CD14-positive monocyte (primary cell): ENCODE data around the gene GPANK1. TPM values are rescaled to one million over a fixed set of nuclear protein-coding genes. Genes with fewer than 3 reads are reported as not detected.
A peak's percentile ranks its signal among the peaks of the same experiment; 100 is the strongest.

ENCODE experiments used
- DNase-seq, 3 donors: peaks; one replicate each; pipeline ENCODE4 v3.0.0-alpha.2; 2011 to 2022
- H2AFZ ChIP-seq: 2 replicates; pipeline ENCODE4 v1.6.0; 2012; ENCODE audit warnings: mild to moderate bottlenecking, low read depth, low read length, inconsistent platforms; ENCODE audit not compliant: insufficient read depth, poor library complexity, severe bottlenecking
- H3K27ac ChIP-seq, 2 donors: 1 replicate in 1 of 2; 2 replicates in 1 of 2; pipeline ENCODE4 v1.5.1; 2012 to 2013; ENCODE audit warnings: low read length in 2 of 2, control low read depth in 1 of 2, inconsistent platforms in 1 of 2, low read depth in 1 of 2, mild to moderate bottlenecking in 1 of 2
- H3K27me3 ChIP-seq, 2 donors: one replicate each; pipeline versions ENCODE4 v1.6.0 to v1.6.1; 2011 to 2013; ENCODE audit warnings: low read length in 2 of 2; ENCODE audit not compliant: control insufficient read depth in 2 of 2, insufficient read depth in 2 of 2
- H3K36me3 ChIP-seq, 2 donors: replicated peaks in 1 of 2; 1 replicate in 1 of 2; 2 replicates in 1 of 2; pipeline versions ENCODE4 v1.5.1 to v1.6.1; 2012 to 2013; ENCODE audit warnings: low read length in 2 of 2, control low read depth in 1 of 2, inconsistent platforms in 1 of 2, mild to moderate bottlenecking in 1 of 2; ENCODE audit not compliant: insufficient read depth in 2 of 2, control insufficient read depth in 1 of 2
- H3K4me1 ChIP-seq, 2 donors: 1 replicate in 1 of 2; 2 replicates in 1 of 2; pipeline versions ENCODE4 v1.5.1 to v1.6.1; 2012 to 2013; ENCODE audit warnings: low read length in 2 of 2, control low read depth in 1 of 2, inconsistent platforms in 1 of 2, mild to moderate bottlenecking in 1 of 2, moderate library complexity in 1 of 2; ENCODE audit not compliant: insufficient read depth in 2 of 2, control insufficient read depth in 1 of 2
- H3K4me2 ChIP-seq: replicated peaks from 2 replicates; pipeline ENCODE3; 2012; ENCODE audit warnings: low read length, moderate library complexity, mild to moderate bottlenecking; ENCODE audit not compliant: poor library complexity, severe bottlenecking; ENCODE audit errors: extremely low read depth
- H3K4me3 ChIP-seq, 3 experiments: fragments of 200-600 bp in 1 of 3; sonication (generic) in 1 of 3; replicated peaks in 1 of 3; 1 replicate in 2 of 3; 2 replicates in 1 of 3; pipeline ENCODE4 v1.5.1; 2011 to 2013; ENCODE audit warnings: low read length in 3 of 3, mild to moderate bottlenecking in 3 of 3, control low read depth in 2 of 3, low read depth in 2 of 3, inconsistent platforms in 1 of 3, moderate library complexity in 1 of 3
- H3K79me2 ChIP-seq: 2 replicates; pipeline ENCODE4 v1.6.0; 2012; ENCODE audit warnings: mild to moderate bottlenecking, control low read depth, inconsistent platforms, low read length, moderate library complexity; ENCODE audit not compliant: insufficient read depth
- H3K9ac ChIP-seq: 2 replicates; pipeline ENCODE4 v1.6.0; 2017; ENCODE audit warnings: low read length, mild to moderate bottlenecking; ENCODE audit not compliant: insufficient read depth, poor library complexity, severe bottlenecking
- H3K9me3 ChIP-seq, 2 donors: replicated peaks in 1 of 2; 1 replicate in 1 of 2; 2 replicates in 1 of 2; pipeline versions ENCODE4 v1.5.1 to v1.6.1; 2012 to 2013; ENCODE audit warnings: low read length in 2 of 2, control low read depth in 1 of 2; ENCODE audit not compliant: control insufficient read depth in 1 of 2, insufficient read depth in 1 of 2
- H4K20me1 ChIP-seq: 2 replicates; pipeline ENCODE4 v1.6.0; 2012; ENCODE audit warnings: mild to moderate bottlenecking, low read length, control low read depth, moderate library complexity; ENCODE audit not compliant: insufficient read depth
- H3K27ac Mint-ChIP-seq, 7 donors: one replicate each; pipeline ENCODE4 v1.8.0; 2020; ENCODE audit warnings: mild to moderate bottlenecking in 7 of 7, mixed read lengths in 7 of 7, moderate library complexity in 6 of 7, inconsistent platforms in 2 of 7
- H3K27me3 Mint-ChIP-seq, 3 donors: one replicate each; pipeline ENCODE4 v1.8.0; 2021 to 2022; ENCODE audit warnings: low read depth in 3 of 3, mild to moderate bottlenecking in 3 of 3, mixed read lengths in 3 of 3, moderate library complexity in 3 of 3, inconsistent platforms in 1 of 3
- H3K36me3 Mint-ChIP-seq, 2 donors: one replicate each; pipeline ENCODE4 v1.8.0; 2020; ENCODE audit warnings: mixed read lengths in 2 of 2, inconsistent platforms in 1 of 2, mild to moderate bottlenecking in 1 of 2
- H3K4me1 Mint-ChIP-seq: one replicate; pipeline ENCODE4 v1.8.0; 2020; ENCODE audit warnings: mild to moderate bottlenecking, mixed read lengths
- H3K4me3 Mint-ChIP-seq, 2 donors: one replicate each; pipeline ENCODE4 v1.8.0; 2020; ENCODE audit warnings: mild to moderate bottlenecking in 2 of 2, mixed read lengths in 2 of 2, moderate library complexity in 1 of 2
- H3K9me3 Mint-ChIP-seq, 7 donors: one replicate each; pipeline ENCODE4 v1.8.0; 2020 to 2022; ENCODE audit warnings: mixed read lengths in 7 of 7, mild to moderate bottlenecking in 6 of 7, moderate library complexity in 6 of 7, inconsistent platforms in 2 of 7
- CTCF ChIP-seq: fragments of 200-600 bp; IDR thresholded peaks from one replicate; pipeline ENCODE4 v1.8.0; 2022; ENCODE audit warnings: antibody characterized with exemption, mild to moderate bottlenecking
- WGBS: methylation state at CpG from one replicate; pipeline ENCODE4 v1.1.5; 2013; ENCODE audit warnings: missing lambda C conversion rate; ENCODE audit not compliant: insufficient coverage; 5-methylcytosine and 5-hydroxymethylcytosine counted together
- intact Hi-C, 2 donors: fragments of 100-400 bp; cut with micrococcal nuclease; formaldehyde crosslinking; loops; one replicate each; pipeline versions ENCODE4 v1.15.0 to v1.15.1; 2023
- polyA plus RNA-seq, 3 donors: library from polyadenylated mRNA; depleted of rRNA in 1 of 3; unstranded in 2 of 3; stranded (reverse) in 1 of 3; fragments of 300-500 nt in 2 of 3; fragments of >200 nt in 1 of 3; fragmentation: Illumina TruSeq in 2 of 3; gene quantifications; 1 replicate in 2 of 3; 2 replicates in 1 of 3; pipeline ENCODE4 v1.2.3, GENCODE V29; 2012 to 2021

The GPANK1 gene
- polyA plus RNA-seq, 3 donors = 10.8 to 13.9 (median 12.0) TPM

- Mint-ChIP-seq H3K27ac (peak overlapping the region; percentile 99 to 100 (median 99)), H3K4me1 (peaks cover 29% of the 10 kb centered on the region)
Observed at GRCh38 chr6:31701666-31702404, 37.0 kb upstream of the GPANK1 start.

More at GRCh38 chr6:31701666-31702404, 37.0 kb upstream of the GPANK1 start:
- Histone ChIP-seq H3K79me2 (peaks cover 53% of the 10 kb centered on the region), H3K27me3 (no peaks in the 10 kb centered on the region), H3K27ac (peak overlapping the region in 1 of 2 donors; percentile 96), H3K4me2 (peak overlapping the region; percentile 85), H3K9ac (peak overlapping the region; percentile 82), H3K36me3 (peaks cover 20 to 44% of the 10 kb centered on the region in 2 donors), H3K4me1 (peaks cover 20 to 26% of the 10 kb centered on the region in 2 donors), H4K20me1 (peaks cover 34% of the 10 kb centered on the region), H3K9me3 (no peaks in the 10 kb centered on the region), H3K4me3 (peak overlapping the region; percentile 92 to 98 (median 97)), H2AFZ (peak overlapping the region; percentile 76)
- DNase-seq = no peak
- intact Hi-C loops = loop anchor here in 1 of 2 donors (2.0 to 5.0 kb wide), 2 partner anchors 25 to 35 kb away; partner anchors contain the start of genes CSNK2B and LY6G5B
- Mint-ChIP-seq H3K27me3 (peaks cover 0 to 1% (median 0%) of the 10 kb centered on the region in 3 donors), H3K9me3 (no peaks in the 10 kb centered on the region), H3K4me3 (peak overlapping the region; percentile 98 to 100), H3K36me3 (peaks cover 27 to 43% of the 10 kb centered on the region in 2 donors)
- TF ChIP-seq CTCF = no peak
- 50% methylated on average over 6 of the region's 7 CpGs for WGBS
